ENCODE results near the gene UBE2V1. TPM values are rescaled to one million over a fixed set of nuclear protein-coding genes. Genes with fewer than 3 reads are reported as not detected.
"Not testable (repeated sequence)": the region's sequence is repeated elsewhere in the genome, so short reads cannot be mapped to it uniquely, and the experiment has no call there.

The UBE2V1 gene
- total RNA-seq, 2 experiments from 2014 or later = 115 to 140 TPM

- no peak overlapping the region for H3K27ac ChIP-seq (ENCODE audit: low read depth in 1 of 2, low read length in 2 of 2)
- H3K36me3 ChIP-seq (ENCODE audit: insufficient read depth, low read length) = peaks cover 60% of the 10 kb centered on the region
- H3K4me3 ChIP-seq (ENCODE audit: low read length) = no peak overlapping the region
- no peaks in the 10 kb centered on the region for H3K4me1 ChIP-seq (ENCODE audit: insufficient read depth, low read length)
- H3K27me3 Mint-ChIP-seq = no peaks in the 10 kb centered on the region
- no peaks in the 10 kb centered on the region for H3K27me3 ChIP-seq (ENCODE audit: control insufficient read depth in 1 of 2, insufficient read depth in 2 of 2, low read length in 2 of 2)
- POLR2A ChIA-PET = no interaction called here
- H3K4me1 Mint-ChIP-seq (ENCODE audit: low read depth) = peaks cover 10% of the 10 kb centered on the region
- intact Hi-C loops (cut with DNase I, micrococcal nuclease) = no loop called here
- H3K36me3 Mint-ChIP-seq (ENCODE audit: low read depth) = peaks cover 62% of the 10 kb centered on the region
- CTCF ChIA-PET = no interaction called here
- DNase-seq (peak in 2 of 14 experiments; percentile 31 to 41), ATAC-seq (ENCODE audit: poor library complexity) (no peak)
- H3K27ac Mint-ChIP-seq = no peak overlapping the region
- H3K9me3 Mint-ChIP-seq = no peaks in the 10 kb centered on the region
- no peak for TF ChIP-seq CTCF (IDR thresholded peaks at IDR 0.05)
- no peaks in the 10 kb centered on the region for H3K9me3 ChIP-seq (ENCODE audit: control insufficient read depth in 1 of 2, insufficient read depth in 1 of 2, low read length in 2 of 2)
- no peak overlapping the region for H3K4me3 Mint-ChIP-seq
Observed at GRCh38 chr20:50136822-50137599, 24.1 kb upstream of the UBE2V1 start.

GRCh38 chr20:50135157-50135556 lies 22.2 kb upstream of the UBE2V1 start:
- peaks cover 55% of the 10 kb centered on the region for H3K36me3 ChIP-seq (ENCODE audit: insufficient read depth, low read length)
- ATAC-seq (ENCODE audit: poor library complexity); H3K9me3 ChIP-seq (ENCODE audit: control insufficient read depth in 1 of 2, insufficient read depth in 1 of 2, low read length in 2 of 2); H3K4me1 ChIP-seq (ENCODE audit: insufficient read depth, low read length); H3K27ac Mint-ChIP-seq; intact Hi-C loops (cut with DNase I, micrococcal nuclease); H3K9me3 Mint-ChIP-seq; H3K27me3 ChIP-seq (ENCODE audit: control insufficient read depth in 1 of 2, insufficient read depth in 2 of 2, low read length in 2 of 2); DNase-seq; H3K4me1 Mint-ChIP-seq (ENCODE audit: low read depth); POLR2A ChIA-PET; H3K27me3 Mint-ChIP-seq; H3K4me3 ChIP-seq (ENCODE audit: low read length); H3K27ac ChIP-seq (ENCODE audit: low read depth in 1 of 2, low read length in 2 of 2); H3K4me3 Mint-ChIP-seq: not testable (repeated sequence)
- CTCF ChIA-PET = interaction anchor here (2.7 kb wide), 1 partner anchor 34 kb away, joined by 13 read pairs; no protein-coding TSS in a partner anchor
- H3K36me3 Mint-ChIP-seq (ENCODE audit: low read depth) = peaks cover 55% of the 10 kb centered on the region

- no peak overlapping the region for H3K27ac Mint-ChIP-seq
- intact Hi-C loops (cut with DNase I, micrococcal nuclease) = no loop called here
- CTCF ChIA-PET = interaction anchor here (0.6 to 2.7 kb wide), 6 partner anchors 13 to 141 kb away, joined by 3 to 13 read pairs (median 5); no protein-coding TSS in a partner anchor
- DNase-seq (peak in 1 of 14 experiments; percentile 8), ATAC-seq (ENCODE audit: poor library complexity) (peak; percentile 34)
- no peaks in the 10 kb centered on the region for H3K9me3 Mint-ChIP-seq
- H3K4me3 Mint-ChIP-seq = no peak overlapping the region
- Histone ChIP-seq H3K27me3 (ENCODE audit: control insufficient read depth in 1 of 2, insufficient read depth in 2 of 2, low read length in 2 of 2) (no peaks in the 10 kb centered on the region), H3K4me1 (ENCODE audit: insufficient read depth, low read length) (no peaks in the 10 kb centered on the region), H3K36me3 (ENCODE audit: insufficient read depth, low read length) (peaks cover 61% of the 10 kb centered on the region), H3K27ac (ENCODE audit: low read depth in 1 of 2, low read length in 2 of 2) (no peak overlapping the region), H3K9me3 (ENCODE audit: control insufficient read depth in 1 of 2, insufficient read depth in 1 of 2, low read length in 2 of 2) (no peaks in the 10 kb centered on the region), H3K4me3 (ENCODE audit: low read length) (no peak overlapping the region)
- no peaks in the 10 kb centered on the region for H3K27me3 Mint-ChIP-seq
- POLR2A ChIA-PET = no interaction called here
- no peak for TF ChIP-seq CTCF (IDR thresholded peaks at IDR 0.05)
- peaks cover 65% of the 10 kb centered on the region for H3K36me3 Mint-ChIP-seq (ENCODE audit: low read depth)
- no peaks in the 10 kb centered on the region for H3K4me1 Mint-ChIP-seq (ENCODE audit: low read depth)
Observed at GRCh38 chr20:50133474-50134217, 20.7 kb upstream of the UBE2V1 start.

Data from CD4-positive, alpha-beta T cell (primary cell).